Stimulated activated CD8-positive, alpha-beta memory T cell treated with anti-CD3 and anti-CD28 coated beads, Interleukin-12 subunit alpha, Interleukin-12 subunit beta, amount 100 ng/mL, for 1 hour (primary cell): ENCODE results near the gene SLC25A43.
"Not testable (repeated sequence)": the region's sequence is repeated elsewhere in the genome, so short reads cannot be mapped to it uniquely, and the experiment has no call there.

ENCODE experiments used
- DNase-seq: peaks from one replicate; pipeline ENCODE4 v3.0.0-alpha.2; 2020; ENCODE audit warnings: low read depth

SLC25A43 gene

GRCh38 chrX:119398974-119399771, at the start of gene SLC25A43:
TSS of gene SLC25A43 (plus strand) at chrX:119399336. CDS start at chrX:119399404, 68 bp downstream.
- DNase-seq, result peak; percentile 2

GRCh38 chrX:119359618-119360382, 39.3 kb upstream of the SLC25A43 start:
- no peak for DNase-seq

GRCh38 chrX:119361451-119361850, 37.7 kb upstream of the SLC25A43 start:
- not testable (repeated sequence) for DNase-seq

GRCh38 chrX:119362074-119362473, 37.1 kb upstream of the SLC25A43 start:
- not testable (repeated sequence) for DNase-seq

GRCh38 chrX:119363391-119363790, 35.7 kb upstream of the SLC25A43 start:
- DNase-seq, result no peak

- DNase-seq, result not testable (repeated sequence)
These were observed 27.3 kb upstream of the SLC25A43 start for GRCh38 chrX:119371861-119372260.

GRCh38 chrX:119374736-119375135, 24.4 kb upstream of the SLC25A43 start:
- no peak for DNase-seq

- DNase-seq, result no peak
These were observed 23.6 kb upstream of the SLC25A43 start for GRCh38 chrX:119375561-119375960.

GRCh38 chrX:119376312-119376711, 22.8 kb upstream of the SLC25A43 start:
- DNase-seq, result no peak

GRCh38 chrX:119381349-119381944, 17.7 kb upstream of the SLC25A43 start:
- DNase-seq, result no peak

- DNase-seq, result no peak
These were observed 16.5 kb upstream of the SLC25A43 start for GRCh38 chrX:119382606-119383005.

- not testable (repeated sequence) for DNase-seq
These were observed 12.5 kb upstream of the SLC25A43 start for GRCh38 chrX:119386685-119387084.

- DNase-seq, result not testable (repeated sequence)
These were observed 11.7 kb upstream of the SLC25A43 start for GRCh38 chrX:119387426-119387825.

GRCh38 chrX:119389214-119389613, 9.9 kb upstream of the SLC25A43 start:
- no peak for DNase-seq

GRCh38 chrX:119389871-119390501, 9.2 kb upstream of the SLC25A43 start:
- no peak for DNase-seq

- no peak for DNase-seq
These were observed 7.9 kb upstream of the SLC25A43 start for GRCh38 chrX:119391279-119391678.

- DNase-seq, result no peak
These were observed 6.0 kb upstream of the SLC25A43 start for GRCh38 chrX:119393144-119393543.

- DNase-seq, result no peak
These were observed 556 bp upstream of the SLC25A43 start for GRCh38 chrX:119398587-119398973.

GRCh38 chrX:119399772-119400101, 601 bp downstream of the SLC25A43 start:
- DNase-seq, result no peak

- no peak for DNase-seq
These were observed 2.4 kb downstream of the SLC25A43 start for GRCh38 chrX:119401569-119401968.

GRCh38 chrX:119402588-119402987, 3.5 kb downstream of the SLC25A43 start:
- DNase-seq, result no peak

- no peak for DNase-seq
These were observed 7.6 kb downstream of the SLC25A43 start for GRCh38 chrX:119406776-119407175.
